Diencephalon (tissue), 1 donor: ENCODE results near the gene ANKRD49. TPM values are rescaled to one million over a fixed set of nuclear protein-coding genes. Genes with fewer than 3 reads are reported as not detected.

Experiments
- small RNA-seq: library from RNA; depleted of rRNA; stranded (forward); fragments of <200 nt; gene quantifications from one replicate; pipeline ENCODE3, GENCODE V24; 2014
- total RNA-seq: library from RNA; depleted of rRNA; stranded (reverse); fragments of >200 nt; gene quantifications from one replicate; pipeline ENCODE4 v1.2.3, GENCODE V29; 2014

Gene ANKRD49
- 18.0 TPM for total RNA-seq

GRCh38 chr11:94493281-94494125 is at the start of gene ANKRD49, which contains the start of gene MRE11:
TSS of gene ANKRD49 (plus strand) at chr11:94493984. CDS start at chr11:94496694, 2,710 bp downstream.
TSS of gene MRE11 (minus strand) at chr11:94493844. CDS start at chr11:94492801, 1,043 bp downstream.

GRCh38 chr11:94511932-94512781 is 18.4 kb downstream of the ANKRD49 start, which contains the start of gene C11orf97:
TSS of gene C11orf97 (plus strand) at chr11:94512461. CDS start at chr11:94512529, 68 bp downstream.

DNA sequence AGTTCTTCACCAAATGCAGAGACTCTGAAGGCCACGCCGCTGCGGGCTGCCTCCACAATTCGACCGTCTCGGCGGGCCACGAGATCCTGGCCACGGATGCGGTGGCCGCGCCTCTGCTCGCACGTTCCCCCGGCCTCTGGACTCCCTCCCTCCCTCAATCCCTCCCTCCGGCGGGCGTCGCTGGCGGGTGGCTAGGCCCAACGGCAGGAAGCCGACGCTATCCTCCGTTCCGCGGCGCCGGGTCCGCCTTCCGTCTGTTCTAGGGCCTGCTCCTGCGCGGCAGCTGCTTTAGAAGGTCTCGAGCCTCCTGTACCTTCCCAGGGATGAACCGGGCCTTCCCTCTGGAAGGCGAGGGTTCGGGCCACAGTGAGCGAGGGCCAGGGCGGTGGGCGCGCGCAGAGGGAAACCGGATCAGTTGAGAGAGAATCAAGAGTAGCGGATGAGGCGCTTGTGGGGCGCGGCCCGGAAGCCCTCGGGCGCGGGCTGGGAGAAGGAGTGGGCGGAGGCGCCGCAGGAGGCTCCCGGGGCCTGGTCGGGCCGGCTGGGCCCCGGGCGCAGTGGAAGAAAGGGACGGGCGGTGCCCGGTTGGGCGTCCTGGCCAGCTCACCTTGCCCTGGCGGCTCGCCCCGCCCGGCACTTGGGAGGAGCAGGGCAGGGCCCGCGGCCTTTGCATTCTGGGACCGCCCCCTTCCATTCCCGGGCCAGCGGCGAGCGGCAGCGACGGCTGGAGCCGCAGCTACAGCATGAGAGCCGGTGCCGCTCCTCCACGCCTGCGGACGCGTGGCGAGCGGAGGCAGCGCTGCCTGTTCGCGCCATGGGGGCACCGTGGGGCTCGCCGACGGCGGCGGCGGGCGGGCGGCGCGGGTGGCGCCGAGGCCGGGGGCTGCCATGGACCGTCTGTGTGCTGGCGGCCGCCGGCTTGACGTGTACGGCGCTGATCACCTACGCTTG is 50.2 kb downstream of the ANKRD49 start, which contains the start of gene FUT4:
FUT4 (plus strand) TSS at position 227 of the 951 bp plus-strand sequence; CDS start at position 440, 213 bp downstream.

Small RNA genes lying within 50 kb of the gene (small RNA-seq; reads per million reads assigned to genes)
- gene MIR548L = 0.36 reads per million, percentile 34 among the genes with 10 or more reads in this experiment

Other genes with a start within 250 kb of the ANKRD49 start
- gene IZUMO1R, start 189.4 kb upstream of the ANKRD49 start, total RNA-seq = not detected
- gene GPR83, start 92.6 kb upstream of the ANKRD49 start, total RNA-seq = 4.4 TPM
- gene MRE11, start 140 bp upstream of the ANKRD49 start, total RNA-seq = 15.2 TPM
- 2.5 TPM for gene C11orf97, start 18.5 kb downstream of the ANKRD49 start, total RNA-seq
- 6.9 TPM for gene FUT4, start 49.9 kb downstream of the ANKRD49 start, total RNA-seq
- 5.5 TPM for gene PIWIL4, start 73.4 kb downstream of the ANKRD49 start, total RNA-seq